ENCODE measurements around the gene MVB12B.
"Not testable (repeated sequence)": the region's sequence is repeated elsewhere in the genome, so short reads cannot be mapped to it uniquely, and the experiment has no call there.

Gene MVB12B

DNA sequence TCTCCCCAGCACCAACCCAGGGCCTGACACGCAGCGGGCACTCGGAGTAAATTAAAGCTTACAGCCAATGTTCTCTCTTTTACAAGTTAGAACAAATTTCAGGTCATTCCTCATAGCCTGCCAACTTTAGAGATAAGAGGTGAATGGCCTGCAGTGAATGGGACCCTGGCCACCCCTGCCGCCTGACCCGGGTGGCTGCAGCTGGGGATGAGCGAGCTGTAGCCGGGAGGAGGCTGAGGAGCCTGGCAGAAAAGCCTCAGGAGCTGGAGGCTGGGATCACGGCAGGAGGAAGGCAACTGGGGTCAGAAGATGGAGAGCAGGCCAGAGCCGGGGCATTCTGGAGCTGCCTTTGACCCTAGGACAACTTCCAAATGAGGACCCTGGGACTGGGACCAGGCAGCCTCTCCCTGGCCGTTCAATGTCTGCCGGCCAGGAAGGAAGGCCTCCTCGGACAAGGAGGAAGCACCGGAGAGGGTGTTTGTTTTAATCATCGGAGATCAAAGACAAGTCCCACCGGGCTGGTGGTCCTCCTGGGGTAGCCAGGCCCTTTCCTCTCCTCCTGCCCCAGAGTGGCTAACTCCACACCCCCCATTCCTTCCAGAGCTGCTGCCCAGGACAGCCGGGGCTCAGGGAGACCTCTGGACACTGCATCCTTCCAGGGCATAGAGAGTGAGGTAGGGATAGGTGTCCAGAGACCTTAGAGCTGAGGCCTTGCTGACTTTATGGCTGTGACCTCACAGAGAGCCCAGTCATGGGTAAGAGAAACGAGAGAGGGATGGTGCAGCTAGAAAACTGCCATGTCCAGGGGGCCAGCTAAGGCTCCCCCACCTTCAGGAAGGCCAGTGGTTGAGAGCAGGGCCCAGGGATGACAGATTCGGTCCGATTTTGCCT lies 199.8 kb downstream of the MVB12B start:
- DNase-seq = no peak

DNA sequence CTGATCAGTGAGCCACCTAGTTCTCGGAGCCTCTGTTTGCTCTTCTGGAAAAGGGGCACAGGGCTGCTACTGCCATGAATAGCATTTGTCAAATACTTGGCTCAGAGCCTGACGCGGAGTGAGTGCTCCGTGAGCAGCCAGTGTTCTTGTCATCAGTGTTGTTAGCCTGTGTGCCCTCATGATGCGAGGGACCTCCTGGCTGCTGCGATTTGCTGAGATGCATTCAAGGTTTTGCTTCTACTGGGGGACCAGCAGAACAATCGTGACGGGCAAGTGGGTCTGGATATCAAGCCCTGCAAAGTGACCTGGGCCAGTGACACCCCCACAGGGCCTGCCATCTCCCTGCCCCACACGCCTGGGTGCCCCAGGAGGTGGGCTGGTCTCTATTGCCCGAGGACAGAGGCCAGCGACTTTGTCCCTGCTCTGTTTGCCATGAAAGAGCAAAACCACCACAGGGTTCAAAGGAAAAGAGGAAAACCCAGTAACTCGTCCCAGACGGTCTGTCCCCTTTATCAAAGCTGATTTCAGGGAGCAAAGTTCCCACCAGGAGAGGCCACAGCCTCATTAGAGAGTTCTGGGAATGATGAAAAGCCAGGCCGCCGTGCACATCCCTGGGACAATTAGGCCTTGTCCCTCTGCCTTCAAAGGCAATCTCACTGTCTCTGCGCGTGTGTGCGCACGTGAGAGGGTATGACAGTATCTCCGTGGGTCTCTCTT lies 200.6 kb downstream of the MVB12B start:
- no peak for DNase-seq

DNA sequence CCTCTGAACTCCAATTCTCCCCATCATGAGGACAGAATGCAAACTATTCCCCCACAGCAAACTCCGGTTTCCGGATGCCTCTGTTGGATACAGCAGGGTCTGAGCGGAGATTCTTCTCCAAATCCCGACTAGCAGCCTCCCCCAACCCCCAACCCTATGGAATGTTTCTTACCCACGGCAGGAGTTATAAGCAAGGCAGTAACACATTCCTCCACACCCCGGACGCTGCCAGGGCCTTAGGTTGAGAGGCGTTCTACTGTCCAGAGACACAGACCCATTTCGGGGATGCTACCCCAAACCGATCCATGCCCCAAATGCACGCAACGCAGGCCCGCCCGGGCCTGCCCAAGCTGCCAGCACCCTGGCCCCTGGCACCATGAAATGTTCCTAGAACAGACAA lies 201.5 kb downstream of the MVB12B start:
- no peak for DNase-seq

DNA sequence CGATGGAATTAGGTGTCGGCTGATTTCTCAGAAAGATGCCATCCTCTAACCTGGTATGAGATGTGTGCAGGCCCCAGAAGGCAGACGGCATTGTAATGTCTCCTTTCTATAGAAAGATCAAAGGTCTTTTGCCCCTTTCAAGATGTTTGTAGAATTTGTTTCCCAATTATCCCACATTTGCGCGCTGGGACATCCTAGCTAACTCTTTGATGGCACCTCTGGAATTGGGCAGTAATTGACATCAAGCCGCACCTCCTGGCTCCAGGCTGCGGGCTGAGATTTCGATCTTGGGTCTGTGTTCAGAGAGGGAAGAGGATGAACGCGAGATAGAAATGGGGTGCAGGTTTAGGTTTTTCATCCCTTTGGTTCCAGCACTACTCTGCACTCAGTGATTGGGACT lies 202.3 kb downstream of the MVB12B start:
- no peak for DNase-seq

DNA sequence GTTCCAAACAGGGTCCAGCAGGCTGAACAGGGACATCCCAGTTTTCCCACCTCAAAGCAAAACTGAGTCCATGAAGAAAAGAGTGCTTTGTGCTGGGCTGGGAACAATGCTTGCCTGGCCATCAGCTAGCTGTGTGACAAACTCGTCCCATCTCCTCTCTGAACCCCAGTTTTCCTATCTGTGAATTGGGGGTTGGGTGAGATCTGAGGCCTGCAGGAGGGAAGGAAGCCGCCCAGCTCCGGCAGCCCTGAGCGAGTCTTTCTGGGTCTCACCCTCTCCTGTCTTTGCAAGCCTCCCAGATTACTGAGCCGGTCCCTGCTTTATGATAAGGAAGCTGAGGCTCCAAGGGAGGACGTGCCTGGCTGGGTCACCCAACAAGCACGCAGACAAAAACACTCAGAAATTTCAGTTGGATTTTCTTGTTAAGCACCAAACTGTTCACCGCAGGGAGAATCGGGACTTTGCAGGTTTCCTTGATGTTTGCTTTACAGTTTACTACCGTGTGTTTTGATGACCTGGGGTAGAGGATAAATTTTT lies 204.5 kb downstream of the MVB12B start:
- no peak for DNase-seq

- no peak for DNase-seq
Measured at GRCh38 chr9:126531591-126531990, 205.0 kb downstream of the MVB12B start.

DNA sequence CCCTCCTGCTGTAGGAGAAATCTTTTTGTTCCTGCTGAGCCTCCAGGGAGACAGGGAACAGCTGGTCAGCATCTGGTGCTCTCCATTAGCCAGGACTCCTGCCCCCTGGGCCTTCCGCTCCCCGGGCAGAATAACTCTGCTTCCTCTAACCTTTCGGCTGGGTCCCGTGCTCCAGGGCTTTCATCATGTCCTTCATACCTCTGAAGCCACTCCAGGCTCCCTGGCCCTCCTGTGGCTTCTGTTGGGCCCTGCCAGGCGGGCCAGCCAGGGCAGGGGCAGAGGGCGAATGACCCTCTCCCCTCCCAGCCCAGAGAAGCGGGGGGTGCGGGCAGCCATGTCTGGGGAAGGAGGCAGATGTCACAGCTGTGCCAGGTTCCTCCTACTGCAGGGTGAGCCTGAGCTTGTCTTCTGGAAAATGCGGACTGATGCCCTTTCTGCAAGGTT lies 205.4 kb downstream of the MVB12B start:
- no peak for DNase-seq

DNA sequence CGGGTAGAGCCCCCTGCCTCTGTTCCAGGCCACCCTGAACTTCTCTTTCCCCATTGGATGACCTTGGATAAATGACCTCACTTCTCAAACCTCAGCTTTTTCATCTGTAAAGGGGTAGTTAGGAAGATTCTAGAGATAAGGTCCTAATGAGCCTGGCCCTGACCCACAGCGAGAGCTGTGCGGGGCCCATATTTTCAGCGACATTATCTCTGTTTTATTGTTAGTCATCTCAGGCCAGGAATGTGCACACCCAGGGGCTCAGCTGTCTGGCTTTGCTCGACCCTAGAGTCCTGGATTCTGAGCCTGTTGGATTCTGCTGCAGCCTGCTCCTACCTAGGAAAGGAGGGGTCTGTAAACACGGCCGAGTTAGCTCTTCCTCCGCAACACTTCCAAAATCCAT lies 205.9 kb downstream of the MVB12B start:
- no peak for DNase-seq

- DNase-seq = no peak
Measured at GRCh38 chr9:126532951-126533925, 206.6 kb downstream of the MVB12B start.

GRCh38 chr9:126533926-126534310 lies 207.3 kb downstream of the MVB12B start:
- no peak for DNase-seq

- DNase-seq = no peak
Measured at GRCh38 chr9:126534431-126535186, 208.0 kb downstream of the MVB12B start.

DNA sequence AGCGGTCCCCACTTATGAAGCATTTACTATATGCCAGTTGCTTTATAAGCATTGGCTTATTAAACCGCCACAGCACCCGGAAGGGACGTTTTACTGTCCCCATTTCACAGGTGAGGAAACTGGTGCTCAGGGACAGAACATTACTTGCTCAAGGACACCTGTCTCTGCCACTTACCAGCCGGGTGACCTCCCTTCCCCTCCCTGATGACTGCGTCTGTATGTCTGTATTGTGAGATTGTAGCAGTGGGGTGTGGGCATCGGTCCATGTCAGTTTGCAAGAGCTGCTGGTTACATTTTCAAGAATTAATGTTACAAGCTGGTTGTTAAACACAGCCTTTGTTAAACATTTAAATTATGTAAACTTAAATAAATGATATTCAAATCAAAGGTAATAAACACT lies 209.5 kb downstream of the MVB12B start:
- DNase-seq = peak; percentile 33

DNA sequence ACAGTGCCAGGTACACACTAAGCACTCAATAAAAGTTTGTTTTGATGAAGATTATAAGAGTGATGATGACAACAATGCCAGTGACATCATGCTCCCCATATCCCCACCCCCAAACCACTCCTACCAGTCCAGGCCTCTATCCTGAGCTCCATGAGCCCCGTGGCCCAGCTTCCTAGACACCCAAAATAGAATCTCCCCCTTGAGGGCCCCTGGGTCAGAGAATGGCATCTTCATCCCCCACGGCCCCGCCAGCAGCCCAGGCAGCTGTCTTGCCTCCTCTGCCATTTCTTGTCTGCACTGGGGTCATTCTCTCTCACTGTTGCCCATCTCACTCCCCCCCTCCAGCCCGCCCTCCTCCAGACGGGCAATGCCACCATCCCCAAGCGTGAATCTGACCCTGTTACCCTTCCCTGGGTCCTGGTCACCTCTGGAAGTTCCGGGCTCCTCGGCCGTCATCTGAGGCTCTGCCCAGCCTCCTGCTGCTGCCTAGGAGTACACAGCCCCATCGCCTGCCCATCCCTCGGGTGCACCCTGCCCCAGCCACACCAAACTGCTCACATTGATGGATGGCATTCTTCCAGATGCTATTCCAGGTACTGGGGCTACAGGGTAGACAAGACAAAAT lies 210.3 kb downstream of the MVB12B start:
- DNase-seq = peak; percentile 5

GRCh38 chr9:126538550-126538949 lies 211.9 kb downstream of the MVB12B start:
- no peak for DNase-seq

DNA sequence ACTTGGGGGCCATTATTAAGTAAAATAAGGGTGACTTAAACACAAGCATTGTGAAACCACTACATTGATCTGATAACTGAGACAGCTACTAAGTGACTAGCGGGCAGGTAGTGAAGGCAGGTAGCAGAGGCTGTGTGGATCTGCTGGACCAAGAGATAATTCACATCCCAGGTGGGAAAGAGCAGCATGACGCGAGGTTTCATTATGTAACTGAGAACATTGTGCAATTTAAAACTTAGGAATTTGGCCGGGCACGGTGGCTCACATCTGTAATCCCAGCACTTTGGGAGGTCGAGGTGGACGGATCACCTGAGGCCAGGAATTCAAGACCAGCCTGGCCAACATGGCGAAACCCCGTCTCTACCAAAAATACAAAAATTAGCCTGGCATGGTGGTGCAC lies 213.8 kb downstream of the MVB12B start:
- DNase-seq = not testable (repeated sequence)

DNA sequence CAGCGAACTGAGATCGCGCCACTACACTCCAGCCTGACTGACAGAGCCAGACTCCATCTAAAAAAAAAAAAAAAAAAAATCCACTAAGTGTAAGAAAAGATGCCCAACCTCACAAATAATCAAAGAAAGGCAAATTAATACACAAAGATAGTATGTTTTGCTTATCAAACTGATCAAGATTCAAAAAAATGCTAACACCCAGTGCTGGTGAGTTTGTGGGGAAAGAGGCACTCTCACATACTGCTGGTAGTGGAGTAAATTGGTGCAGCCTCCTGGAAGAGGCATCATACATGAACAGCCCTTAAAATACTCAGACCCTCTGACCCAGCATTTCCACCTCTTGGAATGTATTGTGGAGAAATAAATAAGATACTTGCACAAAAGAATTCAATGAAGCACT lies 216.9 kb downstream of the MVB12B start:
- no peak for DNase-seq

DNA sequence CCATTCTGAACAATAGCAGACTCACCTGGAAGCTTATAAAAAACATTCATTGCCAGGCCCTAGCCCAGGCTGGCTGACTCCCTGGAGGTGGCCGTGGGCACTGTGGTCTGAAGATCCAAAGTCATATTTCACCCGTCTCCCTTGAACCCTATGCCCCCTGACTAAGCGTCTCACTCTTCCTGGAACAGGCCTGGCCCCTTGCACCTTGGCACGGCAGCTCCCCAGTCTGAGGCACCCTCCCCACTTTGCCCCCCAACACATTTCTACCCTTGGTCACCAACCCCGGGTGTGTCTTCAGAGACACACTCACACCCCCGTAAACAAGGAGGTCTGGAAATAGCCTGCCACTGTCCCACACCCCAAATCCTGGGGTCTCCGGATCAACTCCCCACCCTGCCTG lies 218.5 kb downstream of the MVB12B start:
- no peak for DNase-seq

DNA sequence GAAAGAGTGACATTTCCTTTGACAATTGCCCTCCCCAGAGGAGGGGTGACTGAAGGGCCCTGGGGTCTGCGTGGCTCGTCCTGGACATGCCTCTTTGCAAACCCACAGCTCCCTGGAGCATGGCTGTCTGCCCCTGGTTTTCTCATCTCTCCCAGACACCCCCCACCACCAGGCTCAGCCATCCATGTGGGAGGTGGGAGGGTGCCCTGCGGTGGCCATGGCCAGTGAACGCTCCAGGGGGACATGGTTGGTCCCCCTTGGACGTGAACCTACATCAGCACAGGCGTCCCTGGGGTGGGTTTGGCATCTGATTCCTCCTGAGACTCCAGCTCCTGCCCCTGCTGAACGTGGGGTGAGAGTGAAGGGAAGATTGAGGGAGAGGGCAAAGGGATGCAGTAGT lies 219.4 kb downstream of the MVB12B start:
- DNase-seq = no peak

- no peak for DNase-seq
Measured at GRCh38 chr9:126548312-126548711, 221.7 kb downstream of the MVB12B start.

- no peak for DNase-seq
Measured at GRCh38 chr9:126549246-126550006, 222.8 kb downstream of the MVB12B start.

GRCh38 chr9:126550891-126551351 lies 224.3 kb downstream of the MVB12B start:
- no peak for DNase-seq

Data from activated effector memory CD4-positive, alpha-beta T cell treated with anti-CD3 and anti-CD28 coated beads, Interleukin-2, amount 50 U/mL, for 16 hours (primary cell).